BLaER1 treated with 17β-estradiol and CSF1 and Interleukin-3, amounts not matched to agents 10 nM and 100 nM (cell line): Measurements from ENCODE around the gene RFFL.
A peak's percentile ranks its signal among the peaks of the same experiment; 100 is the strongest.
"Not testable (repeated sequence)": the region's sequence is repeated elsewhere in the genome, so short reads cannot be mapped to it uniquely, and the experiment has no call there.

Source experiments
- H3K27ac ChIP-seq, 11 experiments: shearing (Covaris generic); formaldehyde crosslinking; 2 replicates each; pipeline ENCODE4 v1.8.1; 2022
- H3K27me3 ChIP-seq, 11 experiments: shearing (Covaris generic); formaldehyde crosslinking; 2 replicates each; pipeline ENCODE4 v1.8.1; 2022
- H3K36me3 ChIP-seq, 11 experiments: shearing (Covaris generic); formaldehyde crosslinking; 2 replicates each; pipeline ENCODE4 v1.8.1; 2022
- H3K4me1 ChIP-seq, 10 experiments: shearing (Covaris generic); formaldehyde crosslinking; 2 replicates each; pipeline ENCODE4 v1.8.1; 2022
- H3K4me2 ChIP-seq, 11 experiments: shearing (Covaris generic); formaldehyde crosslinking; 2 replicates each; pipeline ENCODE4 v1.8.1; 2022
- H3K4me3 ChIP-seq, 10 experiments: shearing (Covaris generic); formaldehyde crosslinking; 2 replicates each; pipeline ENCODE4 v1.8.1; 2022
- H3K9ac ChIP-seq, 11 experiments: shearing (Covaris generic); formaldehyde crosslinking; 2 replicates each; pipeline ENCODE4 v1.8.1; 2022
- H3K9me3 ChIP-seq, 11 experiments: shearing (Covaris generic); formaldehyde crosslinking; replicated peaks in 1 of 11; 2 replicates each; pipeline ENCODE4 v1.8.1; 2022
- H4K20me1 ChIP-seq, 11 experiments: shearing (Covaris generic); formaldehyde crosslinking; 2 replicates each; pipeline ENCODE4 v1.8.1; 2022
- Cebpa-rat ChIP-seq, 11 experiments: shearing (Covaris generic); IDR thresholded peaks; 2 replicates each; pipeline ENCODE4 v1.8.1; 2022

The RFFL gene

DNA sequence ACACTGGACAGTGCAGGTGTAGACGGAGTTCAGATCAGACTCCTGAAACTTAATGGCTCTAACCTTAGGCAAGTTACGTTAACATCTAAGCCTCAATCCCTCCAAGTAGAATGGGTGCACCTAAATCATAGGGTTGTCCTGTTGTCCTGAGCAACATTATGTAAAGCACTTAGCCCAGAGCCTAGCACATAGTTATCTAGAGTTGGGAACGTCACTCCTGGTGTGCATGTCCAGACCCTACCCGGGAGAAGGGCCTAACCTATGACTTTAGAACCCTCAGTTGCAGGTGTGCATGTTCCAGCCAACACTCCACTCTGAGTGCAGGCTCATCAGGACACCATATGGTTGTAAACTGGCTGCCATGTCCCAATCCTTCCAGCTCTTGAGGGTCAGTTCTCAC, 57.2 kb downstream of the RFFL start:
- Histone ChIP-seq H3K4me1 (no peaks in the 10 kb centered on the region; a peak in 1 of 20 replicates), H3K36me3 (peaks cover 62 to 100% (median 94%) of the 10 kb centered on the region in 11 experiments), H3K9ac (no peak overlapping the region), H3K27ac (no peak overlapping the region), H3K9me3 (no peaks in the 10 kb centered on the region), H3K27me3 (no peaks in the 10 kb centered on the region), H4K20me1 (peaks cover 0 to 11% (median 0%) of the 10 kb centered on the region in 11 experiments; a peak in 2 of 22 replicates), H3K4me2 (no peak overlapping the region), H3K4me3 (no peak overlapping the region)
- no peak for TF ChIP-seq Cebpa-rat (IDR thresholded peaks at IDR 0.05)

- Histone ChIP-seq H3K4me3 (no peak overlapping the region), H3K27me3 (no peaks in the 10 kb centered on the region), H3K9ac (no peak overlapping the region), H4K20me1 (peaks cover 0 to 6% (median 0%) of the 10 kb centered on the region in 11 experiments; a peak in 2 of 22 replicates), H3K36me3 (peaks cover 40 to 100% (median 94%) of the 10 kb centered on the region in 11 experiments), H3K4me2 (no peak overlapping the region), H3K27ac (no peak overlapping the region), H3K4me1 (peaks cover 0 to 4% (median 0%) of the 10 kb centered on the region in 10 experiments; a peak in 5 of 20 replicates), H3K9me3 (no peaks in the 10 kb centered on the region)
- no peak for TF ChIP-seq Cebpa-rat (IDR thresholded peaks at IDR 0.05)
Observed at GRCh38 chr17:35003778-35004177, 59.7 kb downstream of the RFFL start.

DNA sequence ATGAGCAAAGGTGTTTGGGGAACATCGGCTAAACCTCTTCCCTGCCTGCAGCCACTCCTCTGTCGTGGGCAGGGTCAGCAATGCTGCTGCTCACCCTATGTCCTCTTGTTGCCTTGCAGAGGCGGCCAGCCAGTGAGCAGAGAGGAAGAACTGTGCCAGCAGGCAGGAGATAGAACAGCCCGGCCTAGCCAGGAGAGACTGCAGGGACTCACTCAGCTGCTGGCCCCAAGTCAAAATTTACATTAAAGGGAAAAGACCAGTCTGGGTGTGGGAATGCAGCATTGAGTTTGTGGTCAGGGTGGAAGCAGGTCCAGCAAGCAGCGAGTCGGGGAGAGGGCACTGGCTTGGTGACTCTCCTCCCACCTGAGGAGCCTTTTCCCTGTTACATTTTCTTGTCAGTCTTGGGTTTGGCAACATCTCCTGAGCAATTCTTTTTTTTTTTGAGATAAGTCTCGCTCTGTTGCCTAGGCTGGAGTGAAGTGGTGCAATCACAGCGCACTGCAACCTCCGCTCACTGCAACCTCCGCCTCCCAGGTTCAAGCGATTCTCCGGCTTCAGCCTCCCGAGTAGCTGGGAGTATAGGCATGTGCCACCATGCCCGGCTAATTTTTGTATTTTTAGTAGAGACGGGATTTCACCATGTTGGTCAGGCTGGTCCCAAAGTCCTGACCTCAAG, 60.5 kb downstream of the RFFL start:
- peaks cover 0 to 10% (median 3%) of the 10 kb centered on the region in 10 experiments; a peak in 8 of 20 replicates for H3K4me1 ChIP-seq
- peaks cover 0 to 6% (median 0%) of the 10 kb centered on the region in 11 experiments; a peak in 2 of 22 replicates for H4K20me1 ChIP-seq
- H3K4me2 ChIP-seq, result no peak overlapping the region
- H3K27me3 ChIP-seq, result no peaks in the 10 kb centered on the region
- peaks cover 34 to 100% (median 94%) of the 10 kb centered on the region in 11 experiments for H3K36me3 ChIP-seq
- no peaks in the 10 kb centered on the region for H3K9me3 ChIP-seq
- H3K9ac ChIP-seq, result no peak overlapping the region
- 0 out of 22 replicates have a peak overlapping the region, but pooled peaks of 1 of the 11 experiments have one; percentile 30 for H3K27ac ChIP-seq
- no peak overlapping the region for H3K4me3 ChIP-seq
- no peak for TF ChIP-seq Cebpa-rat (IDR thresholded peaks at IDR 0.05)

GRCh38 chr17:35001549-35001948, 62.0 kb downstream of the RFFL start:
- Histone ChIP-seq H3K9me3 (no peaks in the 10 kb centered on the region), H3K27me3 (no peaks in the 10 kb centered on the region), H3K27ac (peak overlapping the region in 4 of 11 experiments; percentile 7 to 37 (median 16); a peak in 4 of 22 replicates), H3K4me3 (no peak overlapping the region), H3K36me3 (peaks cover 22 to 100% (median 95%) of the 10 kb centered on the region in 11 experiments), H3K4me1 (peaks cover 0 to 24% (median 11%) of the 10 kb centered on the region in 10 experiments; a peak in 12 of 20 replicates), H4K20me1 (peaks cover 0 to 6% (median 0%) of the 10 kb centered on the region in 11 experiments; a peak in 2 of 22 replicates), H3K9ac (0 out of 22 replicates have a peak overlapping the region, but pooled peaks of 1 of the 11 experiments have one; percentile 17), H3K4me2 (no peak overlapping the region)
- TF ChIP-seq Cebpa-rat (IDR thresholded peaks at IDR 0.05), result no peak

DNA sequence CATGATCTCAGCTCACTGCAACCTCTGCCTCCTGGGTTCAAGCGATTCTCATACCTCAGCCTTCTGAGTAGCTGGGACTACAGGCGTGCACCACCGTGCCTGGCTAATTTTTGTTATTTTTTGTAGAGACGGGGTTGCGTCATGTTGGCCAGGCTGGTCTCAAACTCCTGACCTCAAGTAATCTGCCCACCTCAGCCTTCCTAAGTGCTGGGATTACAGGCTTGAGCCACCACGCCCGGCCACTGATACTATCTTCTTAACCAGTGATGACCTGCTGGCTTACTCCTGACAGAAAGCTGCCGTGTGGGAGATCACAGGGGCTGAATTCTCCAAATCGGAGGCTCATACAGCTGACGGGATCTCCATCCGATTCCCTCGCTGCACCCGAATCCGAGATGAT, 62.5 kb downstream of the RFFL start:
- H3K9me3 ChIP-seq, H4K20me1 ChIP-seq, H3K4me2 ChIP-seq, H3K27me3 ChIP-seq, H3K4me3 ChIP-seq, H3K9ac ChIP-seq: not testable (repeated sequence)
- Histone ChIP-seq H3K4me1 (peaks cover 0 to 30% (median 14%) of the 10 kb centered on the region in 10 experiments; a peak in 12 of 20 replicates), H3K27ac (peak overlapping the region in 3 of 11 experiments; percentile 7 to 37 (median 23); a peak in 2 of 22 replicates), H3K36me3 (peaks cover 22 to 100% (median 97%) of the 10 kb centered on the region in 11 experiments)

GRCh38 chr17:34999456-34999855, 64.1 kb downstream of the RFFL start:
- TF ChIP-seq Cebpa-rat (IDR thresholded peaks at IDR 0.05), result no peak
- Histone ChIP-seq H3K9me3 (no peaks in the 10 kb centered on the region), H3K4me2 (no peak overlapping the region), H3K27me3 (no peaks in the 10 kb centered on the region), H3K36me3 (peaks cover 24 to 100% (median 97%) of the 10 kb centered on the region in 11 experiments), H3K4me3 (no peak overlapping the region), H3K27ac (peak overlapping the region in 3 of 11 experiments; percentile 2 to 60 (median 15); a peak in 3 of 22 replicates), H3K9ac (no peak overlapping the region), H4K20me1 (peaks cover 0 to 6% (median 0%) of the 10 kb centered on the region in 11 experiments; a peak in 2 of 22 replicates), H3K4me1 (peaks cover 0 to 32% (median 14%) of the 10 kb centered on the region in 10 experiments; a peak in 12 of 20 replicates)

- Histone ChIP-seq H3K27me3 (no peaks in the 10 kb centered on the region), H3K9ac (peak overlapping the region in 10 of 11 experiments; percentile 9 to 44 (median 31); a peak in 11 of 22 replicates), H3K27ac (peak overlapping the region in 8 of 11 experiments; percentile 33 to 71 (median 58); a peak in 15 of 22 replicates), H3K4me2 (peak overlapping the region in 4 of 11 experiments; percentile 1 to 27 (median 22); a peak in 3 of 22 replicates), H3K4me3 (no peak overlapping the region), H4K20me1 (no peaks in the 10 kb centered on the region; a peak in 1 of 22 replicates), H3K36me3 (peaks cover 35 to 100% (median 98%) of the 10 kb centered on the region in 11 experiments), H3K4me1 (peaks cover 0 to 45% (median 17%) of the 10 kb centered on the region in 10 experiments; a peak in 16 of 20 replicates), H3K9me3 (no peaks in the 10 kb centered on the region)
- no peak for TF ChIP-seq Cebpa-rat (IDR thresholded peaks at IDR 0.05)
Observed at GRCh38 chr17:34998205-34998604, 65.3 kb downstream of the RFFL start.

DNA sequence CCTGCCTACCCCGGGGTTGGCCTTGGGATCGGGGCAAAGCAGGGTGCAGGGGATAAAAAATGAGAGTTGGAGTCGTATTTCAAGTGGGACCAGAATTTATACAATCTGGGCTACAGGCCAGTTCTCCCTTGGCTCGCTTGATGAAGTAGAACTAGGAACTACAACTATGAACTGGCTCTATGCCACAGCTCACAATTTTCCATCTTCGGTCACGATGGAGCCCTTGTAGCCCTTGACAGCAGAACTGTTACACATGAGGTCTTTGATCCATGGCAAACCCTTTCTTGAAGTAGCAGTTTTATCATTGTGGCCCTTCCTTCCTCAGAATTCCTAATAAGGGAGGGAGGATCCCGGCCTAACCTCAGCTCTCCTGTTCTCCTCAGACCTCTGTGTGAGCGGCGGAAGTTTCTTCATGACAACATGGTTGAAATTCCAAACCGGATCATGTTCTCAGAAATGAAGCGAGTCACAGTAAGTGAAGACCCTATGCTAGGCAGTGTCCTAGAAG, 66.1 kb downstream of the RFFL start:
- H3K36me3 ChIP-seq, result peaks cover 37 to 100% (median 98%) of the 10 kb centered on the region in 11 experiments

More for the DNA sequence above, 66.1 kb downstream of the RFFL start:
- H3K4me1 ChIP-seq, result peaks cover 0 to 53% (median 24%) of the 10 kb centered on the region in 10 experiments; a peak in 16 of 20 replicates
- H3K9me3 ChIP-seq, result no peaks in the 10 kb centered on the region
- no peaks in the 10 kb centered on the region for H3K27me3 ChIP-seq
- H3K27ac ChIP-seq, result peak overlapping the region in 7 of 11 experiments; percentile 2 to 71 (median 60); a peak in 14 of 22 replicates
- H3K4me3 ChIP-seq, result no peak overlapping the region
- H3K9ac ChIP-seq, result peak overlapping the region in 8 of 11 experiments; percentile 8 to 44 (median 28); a peak in 8 of 22 replicates
- no peak for TF ChIP-seq Cebpa-rat (IDR thresholded peaks at IDR 0.05)
- H3K4me2 ChIP-seq, result peak overlapping the region in 5 of 11 experiments; percentile 19 to 46 (median 41); a peak in 6 of 22 replicates
- H4K20me1 ChIP-seq, result no peaks in the 10 kb centered on the region
